Cardiac fibroblast (primary cell): ENCODE measurements around the gene HRCT1.

Experiments used
- DNase-seq, 2 donors: peaks; one replicate each; pipeline versions ENCODE4 v3.0.0 to v3.0.0-alpha.2; 2010; ENCODE audit warnings: low read depth in 2 of 2
- H3K4me3 ChIP-seq, 2 donors: replicated peaks in 1 of 2; 1 replicate in 1 of 2; 2 replicates in 1 of 2; pipeline ENCODE4 v1.5.1; 2011; ENCODE audit warnings: low read depth in 2 of 2, low read length in 2 of 2, mild to moderate bottlenecking in 2 of 2, moderate library complexity in 1 of 2
- TF ChIP-seq, protein P1 (sequence below): IDR thresholded peaks from one replicate; pipeline ENCODE4 v1.5.1; 2011; ENCODE audit warnings: low read depth, mild to moderate bottlenecking, low read length, inconsistent platforms

Gene HRCT1

DNA sequence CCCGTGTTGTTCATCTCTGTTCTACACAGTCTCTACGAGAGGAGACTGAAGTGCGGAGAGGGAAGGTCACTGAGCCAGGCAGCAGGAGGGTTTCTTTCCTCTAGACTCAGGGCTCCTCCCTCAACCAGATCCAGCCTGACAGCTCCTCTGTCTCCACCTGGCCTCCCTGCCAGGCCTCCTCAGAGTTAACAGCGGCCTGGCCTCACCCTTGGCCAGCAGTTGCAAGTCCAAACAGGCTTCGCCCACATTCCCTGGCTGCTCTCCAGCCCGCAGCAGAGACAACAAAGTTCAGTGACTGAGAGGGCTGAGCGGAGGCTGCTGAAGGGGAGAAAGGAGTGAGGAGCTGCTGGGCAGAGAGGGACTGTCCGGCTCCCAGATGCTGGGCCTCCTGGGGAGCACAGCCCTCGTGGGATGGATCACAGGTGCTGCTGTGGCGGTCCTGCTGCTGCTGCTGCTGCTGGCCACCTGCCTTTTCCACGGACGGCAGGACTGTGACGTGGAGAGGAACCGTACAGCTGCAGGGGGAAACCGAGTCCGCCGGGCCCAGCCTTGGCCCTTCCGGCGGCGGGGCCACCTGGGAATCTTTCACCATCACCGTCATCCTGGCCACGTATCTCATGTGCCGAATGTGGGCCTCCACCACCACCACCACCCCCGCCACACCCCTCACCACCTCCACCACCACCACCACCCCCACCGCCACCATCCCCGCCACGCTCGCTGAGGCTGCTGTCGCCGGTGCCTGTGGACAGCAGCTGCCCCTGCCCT lies at the start of gene HRCT1:
TSS of gene HRCT1 (plus strand) at position 291 of the 768 bp plus-strand sequence. CDS start at position 377, 86 bp downstream.
- H3K4me3 ChIP-seq: peak within 1 kb of the TSS; percentile 8 to 42
- TF ChIP-seq, protein P1, sequence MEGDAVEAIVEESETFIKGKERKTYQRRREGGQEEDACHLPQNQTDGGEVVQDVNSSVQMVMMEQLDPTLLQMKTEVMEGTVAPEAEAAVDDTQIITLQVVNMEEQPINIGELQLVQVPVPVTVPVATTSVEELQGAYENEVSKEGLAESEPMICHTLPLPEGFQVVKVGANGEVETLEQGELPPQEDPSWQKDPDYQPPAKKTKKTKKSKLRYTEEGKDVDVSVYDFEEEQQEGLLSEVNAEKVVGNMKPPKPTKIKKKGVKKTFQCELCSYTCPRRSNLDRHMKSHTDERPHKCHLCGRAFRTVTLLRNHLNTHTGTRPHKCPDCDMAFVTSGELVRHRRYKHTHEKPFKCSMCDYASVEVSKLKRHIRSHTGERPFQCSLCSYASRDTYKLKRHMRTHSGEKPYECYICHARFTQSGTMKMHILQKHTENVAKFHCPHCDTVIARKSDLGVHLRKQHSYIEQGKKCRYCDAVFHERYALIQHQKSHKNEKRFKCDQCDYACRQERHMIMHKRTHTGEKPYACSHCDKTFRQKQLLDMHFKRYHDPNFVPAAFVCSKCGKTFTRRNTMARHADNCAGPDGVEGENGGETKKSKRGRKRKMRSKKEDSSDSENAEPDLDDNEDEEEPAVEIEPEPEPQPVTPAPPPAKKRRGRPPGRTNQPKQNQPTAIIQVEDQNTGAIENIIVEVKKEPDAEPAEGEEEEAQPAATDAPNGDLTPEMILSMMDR: no peak
- DNase-seq: peak; percentile 96 to 98

DNA sequence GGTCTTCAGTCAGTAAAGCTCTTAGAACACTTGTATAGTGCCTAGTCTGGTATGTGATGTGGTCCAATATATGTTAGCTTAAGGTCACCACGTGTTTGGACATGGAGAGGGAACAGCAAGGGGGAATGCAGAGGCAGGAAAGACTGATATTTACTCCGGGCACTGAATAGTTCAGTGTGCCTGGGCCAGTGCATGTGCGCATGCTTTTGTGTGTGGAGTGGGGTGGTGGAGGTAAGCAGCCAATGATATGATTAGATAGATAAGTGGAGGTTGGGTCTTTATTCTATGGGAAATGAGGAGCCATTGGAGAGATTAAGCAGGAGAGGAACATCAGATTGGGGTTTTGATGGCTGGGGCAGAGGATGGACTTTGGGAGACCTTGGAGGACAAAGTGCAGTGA lies 49.8 kb upstream of the HRCT1 start:
- H3K4me3 ChIP-seq: no peak overlapping the region
- DNase-seq: no peak
- TF ChIP-seq, protein P1: no peak

DNA sequence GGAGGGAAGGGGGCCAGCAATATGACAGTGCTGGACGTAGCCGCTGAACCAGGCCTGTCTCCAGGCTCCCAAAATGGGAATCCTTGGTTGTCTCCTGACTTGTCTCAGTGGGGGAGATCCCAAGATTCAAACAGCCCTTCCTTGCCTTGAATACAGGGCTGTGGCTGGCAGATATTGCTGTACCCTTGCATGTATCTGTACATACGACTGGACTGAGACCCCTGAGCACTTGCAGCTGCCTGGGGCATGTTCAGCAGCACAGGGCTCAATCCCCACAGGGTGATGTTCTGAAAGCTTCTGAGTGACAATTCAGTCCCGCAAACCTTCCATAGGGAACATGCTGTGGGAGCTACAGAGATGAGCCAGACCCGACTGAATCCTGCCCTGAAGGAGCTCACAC lies 49.1 kb upstream of the HRCT1 start:
- H3K4me3 ChIP-seq: no peak overlapping the region
- no peak for DNase-seq
- TF ChIP-seq, protein P1: no peak

DNA sequence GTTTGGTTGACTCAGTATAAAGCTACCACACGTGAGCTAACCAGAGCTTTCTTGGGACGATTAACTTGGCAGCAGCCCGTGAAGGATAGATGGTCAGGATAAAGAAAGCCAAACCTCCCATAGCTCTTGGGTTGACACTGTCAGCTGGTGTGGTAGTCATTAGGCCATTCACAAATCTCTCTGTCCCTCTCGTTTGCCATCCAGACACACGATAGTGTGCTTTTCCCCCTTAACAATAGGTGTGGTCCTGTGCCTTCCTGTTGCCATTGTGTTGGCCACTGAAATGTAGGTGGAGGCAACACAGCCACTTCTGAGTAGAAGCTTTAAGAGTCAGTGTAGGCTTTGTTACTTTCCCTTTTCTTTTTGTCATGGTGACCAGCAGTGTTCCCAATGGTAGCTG lies 47.5 kb upstream of the HRCT1 start:
- TF ChIP-seq, protein P1: no peak
- no peak overlapping the region for H3K4me3 ChIP-seq
- DNase-seq: no peak

DNA sequence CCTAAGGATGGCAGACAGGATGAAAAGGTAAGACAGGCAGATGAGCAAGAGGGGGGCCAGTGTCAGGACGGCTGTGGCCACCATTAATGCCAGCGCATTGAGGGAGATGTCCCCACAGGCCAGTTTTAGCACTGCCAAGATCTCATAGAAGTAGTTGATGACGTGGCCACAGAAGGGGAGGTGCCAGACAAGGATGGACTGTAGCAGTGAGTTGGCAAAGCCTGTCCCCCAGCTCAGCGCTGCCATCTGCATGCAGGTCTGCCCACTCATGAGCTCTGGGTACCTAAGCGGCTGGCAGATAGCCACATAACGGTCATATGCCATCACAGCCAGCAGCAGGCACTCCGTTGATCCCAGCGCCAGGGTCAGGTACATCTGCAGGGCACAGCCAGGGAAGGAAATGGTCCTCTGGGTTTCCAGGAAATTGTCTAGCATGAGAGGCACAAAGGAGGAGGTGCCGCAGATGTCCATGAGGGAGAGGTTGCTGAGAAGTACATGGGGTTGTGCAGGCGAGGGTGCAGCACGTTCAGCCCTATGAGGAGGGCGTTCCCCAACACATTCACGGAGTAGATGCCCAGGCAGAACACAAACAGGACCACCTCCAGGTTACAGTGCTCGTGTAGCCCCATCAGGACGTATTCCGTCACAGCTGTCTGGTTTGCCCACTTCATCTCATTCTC lies 46.6 kb upstream of the HRCT1 start:
- peak in 1 of 2 donors; percentile 11 for DNase-seq
- TF ChIP-seq, protein P1: no peak
- no peak overlapping the region for H3K4me3 ChIP-seq

DNA sequence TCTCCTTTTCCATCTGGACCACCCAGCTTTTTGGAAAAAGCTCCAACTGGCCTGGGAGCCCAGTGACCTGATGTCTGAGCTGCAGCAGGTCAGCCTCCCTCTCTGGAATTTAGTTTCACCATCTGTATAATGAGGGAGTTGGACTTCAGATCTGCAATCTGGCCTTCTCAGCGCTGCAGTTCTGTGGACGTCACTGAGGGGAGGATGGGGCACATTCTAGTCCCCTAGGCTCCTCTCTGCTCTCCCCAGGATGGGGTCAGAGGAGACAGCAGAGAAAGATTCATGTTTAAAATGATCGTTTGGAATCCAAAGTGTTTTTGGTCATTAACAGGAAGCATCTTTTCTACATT lies 46.0 kb upstream of the HRCT1 start:
- H3K4me3 ChIP-seq: no peak overlapping the region
- TF ChIP-seq, protein P1: no peak
- DNase-seq: no peak
